ENCODE data around the gene CEP41. TPM values are rescaled to one million over a fixed set of nuclear protein-coding genes. Genes with fewer than 3 reads are reported as not detected.

The CEP41 gene
- total and polyA plus RNA-seq, 2 of the 13 experiments (the other 11 are each of a cell fraction or from before 2014, with no cell fraction given) = 8.7 to 9.0 TPM

DNA sequence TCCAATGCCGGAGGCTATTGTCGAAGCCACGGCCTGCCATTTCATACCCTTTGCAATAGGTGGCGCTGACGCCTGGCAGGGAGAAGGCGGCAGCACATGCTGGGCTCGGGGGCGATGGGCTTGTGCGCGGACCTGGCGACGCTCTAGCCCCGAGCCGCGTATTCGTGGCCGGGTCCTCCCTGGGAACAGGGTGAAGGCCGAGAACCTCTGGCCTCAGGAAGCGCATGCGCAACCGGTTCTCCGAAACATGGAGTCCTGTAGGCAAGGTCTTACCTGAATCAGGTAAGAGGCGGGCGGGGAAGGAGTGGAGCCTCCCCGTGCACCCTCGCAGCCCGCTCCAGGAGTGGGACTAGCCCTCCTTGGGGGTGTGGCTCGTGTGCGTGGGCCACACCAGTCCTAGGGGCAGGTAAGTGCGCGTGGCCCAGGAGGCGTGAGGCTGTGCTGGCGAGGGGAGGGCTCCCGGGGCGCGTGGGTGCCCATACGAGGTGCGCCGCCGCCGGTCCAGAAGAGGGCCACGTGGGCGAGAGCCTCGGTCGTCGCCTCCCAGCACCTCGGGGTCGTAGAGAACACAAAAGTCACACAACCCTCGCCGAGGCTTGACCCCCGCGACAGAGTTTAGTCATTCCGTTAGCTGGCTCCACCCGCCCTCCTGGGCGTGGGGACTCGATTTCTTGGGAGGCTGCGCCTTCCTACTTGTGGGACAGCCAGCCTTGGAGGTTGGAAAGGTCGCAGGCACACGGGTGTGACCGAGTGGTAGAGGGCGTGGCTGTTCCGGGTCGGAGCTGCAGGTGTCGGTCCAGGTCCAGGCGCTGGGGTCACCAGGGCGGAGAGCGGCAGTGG is 45.5 kb upstream of the CEP41 start (continued):
- TF ChIP-seq, protein P1, sequence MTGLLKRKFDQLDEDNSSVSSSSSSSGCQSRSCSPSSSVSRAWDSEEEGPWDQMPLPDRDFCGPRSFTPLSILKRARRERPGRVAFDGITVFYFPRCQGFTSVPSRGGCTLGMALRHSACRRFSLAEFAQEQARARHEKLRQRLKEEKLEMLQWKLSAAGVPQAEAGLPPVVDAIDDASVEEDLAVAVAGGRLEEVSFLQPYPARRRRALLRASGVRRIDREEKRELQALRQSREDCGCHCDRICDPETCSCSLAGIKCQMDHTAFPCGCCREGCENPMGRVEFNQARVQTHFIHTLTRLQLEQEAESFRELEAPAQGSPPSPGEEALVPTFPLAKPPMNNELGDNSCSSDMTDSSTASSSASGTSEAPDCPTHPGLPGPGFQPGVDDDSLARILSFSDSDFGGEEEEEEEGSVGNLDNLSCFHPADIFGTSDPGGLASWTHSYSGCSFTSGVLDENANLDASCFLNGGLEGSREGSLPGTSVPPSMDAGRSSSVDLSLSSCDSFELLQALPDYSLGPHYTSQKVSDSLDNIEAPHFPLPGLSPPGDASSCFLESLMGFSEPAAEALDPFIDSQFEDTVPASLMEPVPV (CRISPR knock-in tag; IDR thresholded peaks at IDR 0.05) = peak; percentile 94
- TF ChIP-seq PRMT3 (CRISPR knock-in tag; IDR thresholded peaks at IDR 0.05; ENCODE audit: borderline replicate concordance, low read depth) (peak; percentile 84; the same call in 1 of the 2 replicates), ZNF34 (CRISPR knock-in tag; IDR thresholded peaks at IDR 0.05; ENCODE audit: borderline replicate concordance) (no peak), GFI1 (CRISPR knock-in tag; IDR thresholded peaks at IDR 0.05; ENCODE audit: borderline replicate concordance) (0 out of 2 replicates have a peak, but pooled peaks have one; percentile 49), PAWR (CRISPR knock-in tag; IDR thresholded peaks at IDR 0.05; ENCODE audit: borderline replicate concordance) (0 out of 2 replicates have a peak, but pooled peaks have one; percentile 81), MED8 (CRISPR knock-in tag; IDR thresholded peaks at IDR 0.05; ENCODE audit: insufficient replicate concordance) (no peak), FOXO1 (CRISPR knock-in tag; IDR thresholded peaks at IDR 0.05) (peak; percentile 54), RFXAP (CRISPR knock-in tag; IDR thresholded peaks at IDR 0.05; ENCODE audit: borderline replicate concordance) (peak; percentile 35; the same call in 1 of the 2 replicates), POLR2G (IDR thresholded peaks at IDR 0.05; ENCODE audit: low read depth, low read length) (peak; percentile 56; the same call in 1 of the 2 replicates), KLF11 (CRISPR knock-in tag; IDR thresholded peaks at IDR 0.05) (peak; percentile 68; the same call in 1 of the 2 replicates), RFXANK (CRISPR knock-in tag; IDR thresholded peaks at IDR 0.05) (0 out of 2 replicates have a peak, but pooled peaks have one; percentile 41), ZNF446 (CRISPR knock-in tag; IDR thresholded peaks at IDR 0.05) (peak; percentile 52; the same call in 1 of the 2 replicates), NR2C2 (CRISPR knock-in tag; IDR thresholded peaks at IDR 0.05; ENCODE audit: borderline replicate concordance) (peak; percentile 81), SMAD3 (CRISPR knock-in tag; IDR thresholded peaks at IDR 0.05) (0 out of 2 replicates have a peak, but pooled peaks have one; percentile 56), MTF2 (CRISPR knock-in tag; IDR thresholded peaks at IDR 0.05; ENCODE audit: borderline replicate concordance) (peak; percentile 63; the same call in 1 of the 2 replicates), ZSCAN30 (CRISPR knock-in tag; IDR thresholded peaks at IDR 0.05) (0 out of 2 replicates have a peak, but pooled peaks have one; percentile 76), ZNF564 (CRISPR knock-in tag; IDR thresholded peaks at IDR 0.05) (peak; percentile 80; the same call in 1 of the 2 replicates), MEIS1 (CRISPR knock-in tag; IDR thresholded peaks at IDR 0.05; ENCODE audit: borderline replicate concordance) (0 out of 2 replicates have a peak, but pooled peaks have one; percentile 46), NFKBIZ (CRISPR knock-in tag; IDR thresholded peaks at IDR 0.05) (0 out of 2 replicates have a peak, but pooled peaks have one; percentile 54), ZNF709 (CRISPR knock-in tag; IDR thresholded peaks at IDR 0.05) (no peak), ZNF644 (CRISPR knock-in tag; IDR thresholded peaks at IDR 0.05; ENCODE audit: low read depth) (0 out of 2 replicates have a peak, but pooled peaks have one; percentile 27)
- TF ChIP-seq, protein P2, sequence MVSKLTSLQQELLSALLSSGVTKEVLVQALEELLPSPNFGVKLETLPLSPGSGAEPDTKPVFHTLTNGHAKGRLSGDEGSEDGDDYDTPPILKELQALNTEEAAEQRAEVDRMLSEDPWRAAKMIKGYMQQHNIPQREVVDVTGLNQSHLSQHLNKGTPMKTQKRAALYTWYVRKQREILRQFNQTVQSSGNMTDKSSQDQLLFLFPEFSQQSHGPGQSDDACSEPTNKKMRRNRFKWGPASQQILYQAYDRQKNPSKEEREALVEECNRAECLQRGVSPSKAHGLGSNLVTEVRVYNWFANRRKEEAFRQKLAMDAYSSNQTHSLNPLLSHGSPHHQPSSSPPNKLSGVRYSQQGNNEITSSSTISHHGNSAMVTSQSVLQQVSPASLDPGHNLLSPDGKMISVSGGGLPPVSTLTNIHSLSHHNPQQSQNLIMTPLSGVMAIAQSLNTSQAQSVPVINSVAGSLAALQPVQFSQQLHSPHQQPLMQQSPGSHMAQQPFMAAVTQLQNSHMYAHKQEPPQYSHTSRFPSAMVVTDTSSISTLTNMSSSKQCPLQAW (CRISPR knock-in tag; IDR thresholded peaks at IDR 0.05) = peak; percentile 54; the same call in 1 of the 2 replicates
- TF ChIP-seq, protein P3, sequence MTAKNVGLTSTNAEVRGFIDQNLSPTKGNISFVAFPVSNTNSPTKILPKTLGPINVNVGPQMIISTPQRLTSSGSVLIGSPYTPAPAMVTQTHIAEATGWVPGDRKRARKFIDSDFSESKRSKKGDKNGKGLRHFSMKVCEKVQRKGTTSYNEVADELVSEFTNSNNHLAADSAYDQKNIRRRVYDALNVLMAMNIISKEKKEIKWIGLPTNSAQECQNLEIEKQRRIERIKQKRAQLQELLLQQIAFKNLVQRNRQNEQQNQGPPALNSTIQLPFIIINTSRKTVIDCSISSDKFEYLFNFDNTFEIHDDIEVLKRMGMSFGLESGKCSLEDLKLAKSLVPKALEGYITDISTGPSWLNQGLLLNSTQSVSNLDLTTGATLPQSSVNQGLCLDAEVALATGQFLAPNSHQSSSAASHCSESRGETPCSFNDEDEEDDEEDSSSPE (CRISPR knock-in tag; IDR thresholded peaks at IDR 0.05) = peak; percentile 90
- TF ChIP-seq, protein P4, sequence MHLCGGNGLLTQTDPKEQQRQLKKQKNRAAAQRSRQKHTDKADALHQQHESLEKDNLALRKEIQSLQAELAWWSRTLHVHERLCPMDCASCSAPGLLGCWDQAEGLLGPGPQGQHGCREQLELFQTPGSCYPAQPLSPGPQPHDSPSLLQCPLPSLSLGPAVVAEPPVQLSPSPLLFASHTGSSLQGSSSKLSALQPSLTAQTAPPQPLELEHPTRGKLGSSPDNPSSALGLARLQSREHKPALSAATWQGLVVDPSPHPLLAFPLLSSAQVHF (CRISPR knock-in tag; IDR thresholded peaks at IDR 0.05) = no peak

Measured in HepG2 (cell line).